ENCODE results near the gene ZSWIM6. TPM values are rescaled to one million over a fixed set of nuclear protein-coding genes. Genes with fewer than 3 reads are reported as not detected.

ZSWIM6 gene
- total RNA-seq, 2 donors from 2014 or later, result 4.6 to 5.6 TPM

GRCh38 chr5:61295365-61295764 is 36.7 kb upstream of the ZSWIM6 start:
- peaks cover 0 to 8% of the 10 kb centered on the region in 2 donors for H3K4me1 ChIP-seq
- H3K4me3 ChIP-seq, result no peak overlapping the region
- no peaks in the 10 kb centered on the region for H3K27me3 ChIP-seq
- no peak for DNase-seq (ENCODE audit: low spot score)
- no peaks in the 10 kb centered on the region for H3K9me3 ChIP-seq
- no peak for TF ChIP-seq CTCF (IDR thresholded peaks at IDR 0.05)
- no peaks in the 10 kb centered on the region for H3K36me3 ChIP-seq
- H3K27ac ChIP-seq, result no peak overlapping the region

- H3K27ac ChIP-seq, result no peak overlapping the region
- no peak for DNase-seq (ENCODE audit: low spot score)
- no peaks in the 10 kb centered on the region for H3K36me3 ChIP-seq
- H3K4me1 ChIP-seq, result peaks cover 0 to 13% of the 10 kb centered on the region in 2 donors
- H3K9me3 ChIP-seq, result no peaks in the 10 kb centered on the region
- H3K27me3 ChIP-seq, result no peaks in the 10 kb centered on the region
- no peak for TF ChIP-seq CTCF (IDR thresholded peaks at IDR 0.05)
- no peak overlapping the region for H3K4me3 ChIP-seq
Observed at GRCh38 chr5:61298066-61298465, 34.0 kb upstream of the ZSWIM6 start.

GRCh38 chr5:61298580-61298979 is 33.5 kb upstream of the ZSWIM6 start:
- no peak for DNase-seq (ENCODE audit: low spot score)
- H3K4me3 ChIP-seq, result no peak overlapping the region
- H3K27me3 ChIP-seq, result no peaks in the 10 kb centered on the region
- no peak for TF ChIP-seq CTCF (IDR thresholded peaks at IDR 0.05)
- H3K4me1 ChIP-seq, result peaks cover 0 to 13% of the 10 kb centered on the region in 2 donors
- H3K36me3 ChIP-seq, result no peaks in the 10 kb centered on the region
- no peaks in the 10 kb centered on the region for H3K9me3 ChIP-seq
- H3K27ac ChIP-seq, result no peak overlapping the region

- H3K4me1 ChIP-seq, result peaks cover 0 to 13% of the 10 kb centered on the region in 2 donors
- no peaks in the 10 kb centered on the region for H3K27me3 ChIP-seq
- H3K9me3 ChIP-seq, result no peaks in the 10 kb centered on the region
- DNase-seq (ENCODE audit: low spot score), result no peak
- no peak overlapping the region for H3K4me3 ChIP-seq
- H3K27ac ChIP-seq, result no peak overlapping the region
- no peak for TF ChIP-seq CTCF (IDR thresholded peaks at IDR 0.05)
- no peaks in the 10 kb centered on the region for H3K36me3 ChIP-seq
Observed at GRCh38 chr5:61299261-61299681, 32.8 kb upstream of the ZSWIM6 start.

- H3K27ac ChIP-seq, result peak overlapping the region in 1 of 2 donors; percentile 70
- TF ChIP-seq CTCF (IDR thresholded peaks at IDR 0.05), result no peak
- peaks cover 0 to 13% of the 10 kb centered on the region in 2 donors for H3K4me1 ChIP-seq
- H3K9me3 ChIP-seq, result no peaks in the 10 kb centered on the region
- no peak overlapping the region for H3K4me3 ChIP-seq
- H3K27me3 ChIP-seq, result no peaks in the 10 kb centered on the region
- H3K36me3 ChIP-seq, result no peaks in the 10 kb centered on the region
- DNase-seq (ENCODE audit: low spot score), result peak; percentile 86
Observed at GRCh38 chr5:61301341-61302199, 30.5 kb upstream of the ZSWIM6 start.

All from right atrium auricular region (tissue), 2 donors.